H9 (cell line): ENCODE data around the gene PAXX. TPM values are rescaled to one million over a fixed set of nuclear protein-coding genes. Genes with fewer than 3 reads are reported as not detected.

ENCODE experiments used
- DNase-seq: peaks from one replicate; pipeline ENCODE4 v3.0.0-alpha.2; 2017
- H2AFZ ChIP-seq: one replicate; pipeline ENCODE4 v1.6.1; 2013; ENCODE audit warnings: mild to moderate bottlenecking, low read length, control low read depth, moderate library complexity
- H2AK5ac ChIP-seq: 2 replicates; pipeline ENCODE4 v1.6.1; 2013; ENCODE audit warnings: low read length, control low read depth, mixed read lengths; ENCODE audit not compliant: insufficient read length
- H2BK120ac ChIP-seq: one replicate; pipeline ENCODE4 v1.6.1; 2013; ENCODE audit warnings: low read depth, mild to moderate bottlenecking, low read length, control low read depth, inconsistent platforms; ENCODE audit not compliant: poor library complexity, severe bottlenecking
- H2BK12ac ChIP-seq: 2 replicates; pipeline ENCODE4 v1.6.1; 2013; ENCODE audit warnings: low read length, control low read depth, mixed read lengths, low read depth; ENCODE audit not compliant: insufficient read length
- H2BK15ac ChIP-seq: 2 replicates; pipeline ENCODE4 v1.6.1; 2013; ENCODE audit warnings: low read depth, low read length, control low read depth
- H2BK20ac ChIP-seq: one replicate; pipeline ENCODE4 v1.6.1; 2013; ENCODE audit warnings: low read depth, mild to moderate bottlenecking, low read length, control low read depth, inconsistent platforms; ENCODE audit not compliant: poor library complexity, severe bottlenecking
- H2BK5ac ChIP-seq: 2 replicates; pipeline ENCODE4 v1.6.1; 2013; ENCODE audit warnings: low read length, control low read depth, mixed read lengths; ENCODE audit not compliant: insufficient read length
- H3K14ac ChIP-seq: 2 replicates; pipeline ENCODE4 v1.6.1; 2013; ENCODE audit warnings: low read length, control low read depth; ENCODE audit not compliant: insufficient read depth
- H3K18ac ChIP-seq: 2 replicates; pipeline ENCODE4 v1.6.1; 2013; ENCODE audit warnings: low read depth, mild to moderate bottlenecking, mixed read lengths, low read length, control low read depth; ENCODE audit not compliant: insufficient read length
- H3K23ac ChIP-seq: 2 replicates; pipeline ENCODE4 v1.6.1; 2013; ENCODE audit warnings: low read length, control low read depth, mixed read lengths, low read depth; ENCODE audit not compliant: insufficient read length
- H3K23me2 ChIP-seq: 2 replicates; pipeline ENCODE4 v1.6.1; 2013; ENCODE audit warnings: low read depth, mild to moderate bottlenecking, mixed read lengths, low read length, control low read depth; ENCODE audit not compliant: insufficient read length, poor library complexity, severe bottlenecking
- H3K27ac ChIP-seq: 2 replicates; pipeline ENCODE4 v1.5.1; 2013; ENCODE audit warnings: low read length, control low read depth, mixed read lengths, low read depth; ENCODE audit not compliant: insufficient read length
- H3K27me3 ChIP-seq: 2 replicates; pipeline ENCODE4 v1.6.1; 2013; ENCODE audit warnings: low read length, control low read depth, inconsistent platforms; ENCODE audit not compliant: insufficient read depth
- H3K4ac ChIP-seq: 2 replicates; pipeline ENCODE4 v1.6.1; 2013; ENCODE audit warnings: low read depth, mild to moderate bottlenecking, control low read depth, inconsistent platforms, low read length, moderate library complexity
- H3K4me1 ChIP-seq: 2 replicates; pipeline ENCODE4 v1.6.1; 2013; ENCODE audit warnings: low read length, control low read depth, inconsistent platforms; ENCODE audit not compliant: insufficient read depth
- H3K4me2 ChIP-seq: 2 replicates; pipeline ENCODE4 v1.6.1; 2013; ENCODE audit warnings: low read length, control low read depth, mixed read lengths; ENCODE audit not compliant: insufficient read length, insufficient read depth
- H3K56ac ChIP-seq: 2 replicates; pipeline ENCODE4 v1.6.1; 2013; ENCODE audit warnings: low read depth, mild to moderate bottlenecking, mixed read lengths, low read length, control low read depth; ENCODE audit not compliant: insufficient read length
- H3K79me1 ChIP-seq: 2 replicates; pipeline ENCODE4 v1.6.1; 2013; ENCODE audit warnings: low read depth, mild to moderate bottlenecking, moderate library complexity, low read length, control low read depth, inconsistent platforms; ENCODE audit not compliant: insufficient read depth, poor library complexity, severe bottlenecking
- H3K79me2 ChIP-seq: 2 replicates; pipeline ENCODE4 v1.6.1; 2013; ENCODE audit warnings: low read length, control low read depth, inconsistent platforms; ENCODE audit not compliant: insufficient read depth
- H3K9ac ChIP-seq: 2 replicates; pipeline ENCODE4 v1.6.1; 2013; ENCODE audit warnings: low read length, control low read depth, mixed read lengths; ENCODE audit not compliant: insufficient read length; ENCODE audit errors: extremely low read depth
- H3K9me3 ChIP-seq: one replicate; pipeline ENCODE4 v1.6.1; 2013; ENCODE audit warnings: low read depth, low read length, inconsistent platforms; ENCODE audit not compliant: control insufficient read depth
- H3T11ph ChIP-seq: one replicate; pipeline ENCODE4 v1.6.1; 2013; ENCODE audit warnings: mild to moderate bottlenecking, low read length, control low read depth, inconsistent platforms
- H4K20me1 ChIP-seq: one replicate; pipeline ENCODE4 v1.6.1; 2013; ENCODE audit not compliant: control insufficient read depth, insufficient read length, insufficient read depth
- H4K5ac ChIP-seq: 2 replicates; pipeline ENCODE4 v1.6.1; 2013; ENCODE audit warnings: low read depth, mild to moderate bottlenecking, mixed read lengths, low read length, control low read depth; ENCODE audit not compliant: insufficient read length
- H4K8ac ChIP-seq: replicated peaks from 2 replicates; pipeline ENCODE4 v1.6.1; 2013; ENCODE audit warnings: low read length, control low read depth, mixed read lengths, low read depth; ENCODE audit not compliant: insufficient read length
- H4K91ac ChIP-seq: 2 replicates; pipeline ENCODE4 v1.6.1; 2013; ENCODE audit warnings: low read depth, mild to moderate bottlenecking, moderate library complexity, mixed read lengths, low read length, control low read depth; ENCODE audit not compliant: insufficient read length
- H3K27ac Mint-ChIP-seq, 3 experiments: 2 replicates in 2 of 3; 3 replicates in 1 of 3; pipeline ENCODE4 v1.8.0; 2020 to 2021; ENCODE audit warnings: mixed read lengths in 3 of 3, mild to moderate bottlenecking in 1 of 3, moderate library complexity in 1 of 3
- H3K27me3 Mint-ChIP-seq: 2 replicates; pipeline ENCODE4 v1.8.0; 2021; ENCODE audit warnings: low read depth, mild to moderate bottlenecking, moderate library complexity, mixed read lengths
- H3K36me3 Mint-ChIP-seq, 3 experiments: 2 replicates in 2 of 3; 3 replicates in 1 of 3; pipeline ENCODE4 v1.8.0; 2020 to 2021; ENCODE audit warnings: low read depth in 3 of 3, mixed read lengths in 3 of 3; ENCODE audit not compliant: insufficient read depth in 1 of 3
- H3K4me1 Mint-ChIP-seq, 2 experiments: 2 replicates each; pipeline ENCODE4 v1.8.0; 2020; ENCODE audit warnings: mixed read lengths in 2 of 2
- H3K4me3 Mint-ChIP-seq, 2 experiments: 2 replicates in 1 of 2; 3 replicates in 1 of 2; pipeline ENCODE4 v1.8.0; 2020 to 2021; ENCODE audit warnings: mild to moderate bottlenecking in 2 of 2, mixed read lengths in 2 of 2, moderate library complexity in 1 of 2
- H3K9me3 Mint-ChIP-seq, 2 experiments: 2 replicates in 1 of 2; 3 replicates in 1 of 2; pipeline ENCODE4 v1.8.0; 2020; ENCODE audit warnings: mild to moderate bottlenecking in 2 of 2, mixed read lengths in 2 of 2, moderate library complexity in 1 of 2
- CTCF ChIP-seq: fragments of 200-600 bp; sonication (generic); conservative IDR thresholded peaks from 3 replicates; pipeline ENCODE4 v1.8.0; 2021; ENCODE audit warnings: antibody characterized with exemption, mild to moderate bottlenecking
- WGBS: extraction: QIAGEN DNeasy Blood & Tissue Kit; methylation state at CpG from one replicate; pipeline ENCODE4 v1.1.7; 2013; ENCODE audit warnings: missing lambda C conversion rate, low lambda C conversion rate, mixed read lengths; ENCODE audit not compliant: insufficient read length; ENCODE audit errors: extremely low coverage; 5-methylcytosine and 5-hydroxymethylcytosine counted together
- total RNA-seq: library from RNA; stranded (reverse); gene quantifications from 2 replicates; pipeline ENCODE4 v1.2.1, GENCODE V29; 2021

Gene PAXX
- total RNA-seq, 1 experiment from 2014 or later: 51.2 TPM

GRCh38 chr9:136995772-136996311 is 3.6 kb downstream of the PAXX start:
- no peaks in the 10 kb centered on the region for H3K27me3 ChIP-seq
- no peak overlapping the region for H2BK12ac ChIP-seq
- H3K9me3 Mint-ChIP-seq: peaks cover 5 to 6% of the 10 kb centered on the region in 2 experiments; a peak in 3 of 5 replicates
- no peak for TF ChIP-seq CTCF
- no peak overlapping the region for H2BK120ac ChIP-seq
- no peaks in the 10 kb centered on the region for H3K79me2 ChIP-seq
- no peak for DNase-seq
- H3K4me2 ChIP-seq: no peak overlapping the region
- H3K36me3 Mint-ChIP-seq: peaks cover 0 to 8% (median 2%) of the 10 kb centered on the region in 3 experiments; a peak in 4 of 7 replicates
- H4K8ac ChIP-seq: no peak overlapping the region
- H3K14ac ChIP-seq: no peak overlapping the region
- no peak overlapping the region for H3K27ac ChIP-seq
- H3K23me2 ChIP-seq: peaks cover 6% of the 10 kb centered on the region
- H3K56ac ChIP-seq: no peak overlapping the region
- H3K27ac Mint-ChIP-seq: no peak overlapping the region
- H3K27me3 Mint-ChIP-seq: peaks cover 14% of the 10 kb centered on the region
- no peak overlapping the region for H2BK5ac ChIP-seq
- H3K4me1 Mint-ChIP-seq: peaks cover 9 to 12% of the 10 kb centered on the region in 2 experiments
- no peak overlapping the region for H3K23ac ChIP-seq
- no CpG with 5 or more reads among the region's 12 CpGs for WGBS
- no peak overlapping the region for H3K4ac ChIP-seq
- H3K18ac ChIP-seq: no peak overlapping the region
- H4K20me1 ChIP-seq: no peaks in the 10 kb centered on the region
- H3K79me1 ChIP-seq: no peaks in the 10 kb centered on the region
- no peak overlapping the region for H4K5ac ChIP-seq
- H3K4me1 ChIP-seq: no peaks in the 10 kb centered on the region
- H3K4me3 Mint-ChIP-seq: no peak overlapping the region
- no peak overlapping the region for H2AK5ac ChIP-seq
- H3K9ac ChIP-seq: no peak overlapping the region
- H3K9me3 ChIP-seq: no peaks in the 10 kb centered on the region
- no peak overlapping the region for H3T11ph ChIP-seq
- H4K91ac ChIP-seq: no peak overlapping the region
- H2AFZ ChIP-seq: no peak overlapping the region
- no peak overlapping the region for H2BK15ac ChIP-seq
- H2BK20ac ChIP-seq: no peak overlapping the region
